Stimulated activated CD8-positive, alpha-beta memory T cell treated with anti-CD3 and anti-CD28 coated beads, Interleukin-4, amount 100 ng/mL, for 48 hours (primary cell): ENCODE measurements around the gene CLC.
"Not testable (repeated sequence)": the region's sequence is repeated elsewhere in the genome, so short reads cannot be mapped to it uniquely, and the experiment has no call there.

ENCODE experiments used
- DNase-seq: peaks from one replicate; pipeline ENCODE4 v3.0.0-alpha.2; 2020

Gene CLC

DNA sequence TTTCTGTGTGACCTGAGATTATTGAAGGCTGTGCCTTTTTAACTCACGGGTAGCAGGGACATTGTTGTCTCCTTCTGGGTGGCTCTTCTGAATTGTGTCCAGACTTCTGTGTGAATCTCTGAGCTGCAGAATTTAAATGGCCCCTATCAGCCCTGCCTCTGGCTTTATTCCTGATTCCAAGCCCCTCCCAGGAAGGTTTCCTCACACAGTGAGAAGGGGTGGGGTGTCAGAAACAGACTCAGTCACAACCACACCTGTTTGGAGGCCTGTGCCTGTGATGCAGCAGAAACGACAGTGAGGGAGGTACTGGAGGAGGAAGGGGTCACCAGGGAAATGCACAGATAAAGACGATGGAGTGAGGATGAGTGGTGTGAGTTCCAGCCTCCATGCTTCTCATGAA lies at the start of gene CLC:
TSS of gene CLC (minus strand) at position 139 of the 400 bp plus-strand sequence. CDS start at position 62, 77 bp downstream.
- DNase-seq, result no peak

DNA sequence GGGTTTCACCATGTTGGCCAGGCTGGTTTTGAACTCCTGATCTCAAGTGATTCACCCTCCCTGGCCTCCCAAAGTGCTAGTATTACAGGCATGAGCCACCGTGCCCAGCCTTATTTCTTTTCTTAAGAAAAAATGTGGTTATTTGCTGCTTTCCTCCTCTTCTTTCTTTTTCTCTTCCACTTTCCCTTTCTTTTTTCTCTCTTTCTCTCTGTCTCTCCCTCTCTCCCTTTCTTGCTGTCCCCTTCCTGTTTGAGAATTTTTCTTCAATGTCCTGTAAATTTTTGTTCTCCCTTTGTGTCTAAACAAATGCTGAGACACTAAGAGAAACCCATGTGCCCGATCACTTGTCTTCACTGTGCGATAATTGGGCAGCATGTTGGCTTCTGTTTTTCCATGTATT lies 43.1 kb upstream of the CLC start:
- no peak for DNase-seq

DNA sequence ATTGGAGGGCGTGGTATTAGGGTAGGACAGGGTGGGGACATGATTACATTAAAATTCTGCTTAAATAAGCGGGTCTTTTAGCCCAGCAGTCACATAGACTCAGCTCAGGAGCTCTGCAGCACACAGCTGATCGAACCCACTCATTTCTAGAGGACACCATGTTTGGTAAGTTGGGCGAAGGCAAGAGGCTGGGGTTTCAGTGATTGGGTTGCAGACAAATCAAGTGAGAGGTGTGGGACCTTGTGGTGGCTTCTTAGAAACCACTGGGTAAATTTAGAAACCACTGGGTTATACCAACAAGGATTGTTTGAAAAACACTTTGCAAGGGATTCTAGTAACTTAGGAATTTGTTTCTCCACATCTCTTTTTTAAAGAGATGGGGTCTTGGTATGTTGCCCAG lies 40.9 kb upstream of the CLC start, which contains the start of gene LEUTX:
TSS of gene LEUTX (plus strand) at position 92 of the 400 bp plus-strand sequence. CDS start at position 159, 67 bp downstream.
- peak; percentile 35 for DNase-seq

DNA sequence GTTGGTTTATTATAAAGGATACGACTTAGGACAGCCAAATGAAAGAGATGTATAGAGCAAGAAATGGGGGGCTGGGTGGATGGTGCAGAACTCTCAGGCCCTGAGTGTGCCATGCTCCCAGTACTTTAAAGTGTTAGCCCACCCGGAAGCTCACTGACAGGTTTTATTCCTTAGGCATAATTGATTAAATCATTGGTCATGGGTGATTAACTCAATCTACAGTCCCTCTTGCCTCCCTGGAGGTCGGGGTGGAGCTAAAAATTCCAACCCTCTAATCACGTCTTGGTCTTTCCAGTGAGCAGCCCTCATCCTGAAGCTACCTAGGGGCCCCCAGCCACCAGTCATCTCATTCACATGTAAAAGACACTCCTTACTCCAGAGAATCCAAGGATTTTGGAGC lies 31.0 kb upstream of the CLC start:
- no peak for DNase-seq

DNA sequence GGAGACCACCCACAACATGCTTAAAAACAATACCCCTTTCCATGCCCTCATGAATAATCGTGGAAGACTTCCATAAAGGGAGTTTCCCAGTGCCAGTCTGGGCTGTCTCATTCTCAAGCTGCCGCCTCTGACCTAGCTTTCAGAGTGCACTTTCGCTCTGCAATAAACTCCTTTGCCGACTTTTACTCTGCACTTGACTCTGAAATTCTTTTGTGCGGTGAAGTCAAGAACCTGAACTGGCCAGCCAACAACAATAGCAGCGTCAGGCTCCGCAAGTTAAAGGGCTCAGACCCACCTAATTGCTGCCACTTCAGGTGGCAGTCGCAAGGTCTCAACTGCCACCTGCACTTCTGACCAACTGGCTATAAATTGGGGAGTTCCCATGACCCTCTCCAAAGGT lies 30.5 kb upstream of the CLC start:
- no peak for DNase-seq

DNA sequence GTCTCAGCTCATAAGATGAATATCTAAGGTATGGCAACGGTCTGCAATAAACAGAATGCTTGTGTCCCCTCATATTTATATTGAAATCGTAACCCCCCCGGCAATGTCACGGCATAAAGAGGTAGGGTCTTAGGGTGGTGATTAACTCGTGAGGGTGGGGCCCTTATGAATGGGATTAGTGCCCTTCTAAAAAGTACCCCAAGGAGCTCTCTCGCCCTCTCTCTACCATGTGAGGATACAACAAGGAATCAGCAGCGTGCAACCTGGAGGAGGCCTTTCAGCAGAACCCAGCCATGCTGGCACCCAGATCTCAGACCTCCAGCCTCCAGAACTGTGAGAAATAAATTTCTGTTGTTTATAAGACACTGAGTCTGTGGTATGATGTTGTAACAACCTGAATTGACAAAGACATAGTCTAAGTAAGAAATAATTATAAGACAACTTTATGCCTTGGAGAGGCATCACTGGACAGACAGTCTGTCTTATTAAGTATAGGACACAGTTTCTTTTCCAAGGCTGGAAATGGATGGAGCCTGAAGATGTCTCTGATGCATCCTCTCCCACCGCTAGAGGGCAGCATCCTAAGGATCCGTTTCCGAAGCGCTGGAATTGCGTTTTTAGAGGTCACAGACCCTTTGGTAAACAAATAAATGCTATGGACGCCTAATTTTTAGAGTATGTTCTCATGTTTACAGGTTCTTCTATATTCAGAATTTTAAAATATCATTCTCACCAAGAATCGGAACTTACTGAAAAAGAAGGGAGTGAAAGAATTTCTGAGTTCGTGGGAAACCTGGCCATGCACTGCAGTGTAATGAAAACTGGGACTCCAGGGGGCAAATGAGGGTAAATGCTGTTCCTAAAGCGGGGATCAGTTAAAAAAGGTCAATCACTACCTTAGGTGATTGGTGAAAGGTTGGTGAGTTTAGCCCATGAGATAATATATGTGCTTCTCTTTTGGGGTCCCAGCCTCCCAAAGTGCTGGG lies 27.6 kb upstream of the CLC start:
- DNase-seq, result peak; percentile 66

DNA sequence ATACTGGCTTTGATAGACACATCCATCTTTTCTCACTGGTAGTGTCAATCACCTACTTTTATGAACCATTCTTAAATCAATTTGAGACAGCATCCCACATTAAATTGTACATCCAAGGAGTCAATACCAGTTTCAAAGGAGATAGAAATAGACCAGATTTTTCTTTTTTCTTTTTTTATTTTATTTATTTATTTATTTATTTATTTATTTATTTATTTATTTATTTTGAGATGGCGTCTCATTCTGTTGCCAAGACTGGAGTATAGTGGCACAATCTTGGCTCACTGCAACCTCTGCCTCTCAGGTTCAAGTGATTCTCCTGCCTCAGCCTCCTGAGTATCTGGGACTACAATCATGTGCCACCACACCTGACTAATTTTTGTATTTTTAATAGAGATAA lies 24.0 kb upstream of the CLC start:
- DNase-seq, result not testable (repeated sequence)

DNA sequence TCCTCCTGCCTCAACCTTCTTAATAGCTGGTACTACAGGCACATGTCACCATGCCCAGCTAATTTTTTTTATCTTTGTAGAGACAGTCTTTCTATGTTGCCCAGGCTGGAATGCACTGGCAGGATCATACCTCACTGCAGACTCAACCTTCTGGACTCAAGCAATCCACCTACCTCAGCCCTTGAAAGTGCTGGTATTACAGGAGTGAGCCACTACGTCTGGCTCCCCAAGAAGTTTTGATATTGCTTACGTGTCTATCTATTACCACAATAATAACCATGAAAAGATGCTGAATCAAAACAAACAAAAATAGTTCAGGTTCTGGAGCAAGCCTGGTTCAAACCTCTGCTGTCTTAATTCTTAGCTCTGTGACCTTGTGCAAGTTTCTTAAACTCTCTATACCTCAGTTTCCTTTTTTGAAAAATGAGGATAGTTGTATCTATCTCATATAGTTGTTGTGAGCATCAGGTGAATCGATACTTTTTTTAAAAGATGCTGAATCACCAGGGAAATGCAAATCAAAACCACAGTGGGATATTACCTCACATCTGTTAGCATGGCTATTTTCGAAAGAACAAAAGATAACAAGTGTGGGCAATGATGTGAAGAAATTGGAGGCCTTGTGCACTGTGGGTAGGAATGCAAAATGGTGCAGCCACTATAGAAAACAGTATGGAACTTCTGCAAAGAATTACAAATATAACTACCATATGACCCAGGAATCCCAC lies 21.8 kb upstream of the CLC start:
- DNase-seq, result no peak

DNA sequence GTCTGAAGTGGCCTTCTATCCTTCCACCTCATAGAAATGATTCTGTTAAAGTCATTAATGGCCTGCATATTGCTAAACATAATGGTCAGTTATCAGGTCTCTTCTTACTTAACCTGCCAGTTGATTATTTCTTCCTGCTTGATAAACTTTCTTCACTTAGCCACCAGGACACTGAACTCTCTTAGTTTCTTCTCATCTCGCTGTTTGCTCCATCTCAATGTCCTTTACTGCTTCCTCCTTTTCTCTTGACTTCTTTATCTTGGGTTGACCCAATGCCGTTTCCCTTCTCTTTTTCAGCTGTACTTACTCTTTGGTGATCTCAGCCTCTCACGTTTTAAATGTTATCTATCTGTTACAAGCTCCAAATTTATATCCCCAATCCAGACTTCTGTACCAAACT lies 17.1 kb upstream of the CLC start:
- DNase-seq, result no peak

DNA sequence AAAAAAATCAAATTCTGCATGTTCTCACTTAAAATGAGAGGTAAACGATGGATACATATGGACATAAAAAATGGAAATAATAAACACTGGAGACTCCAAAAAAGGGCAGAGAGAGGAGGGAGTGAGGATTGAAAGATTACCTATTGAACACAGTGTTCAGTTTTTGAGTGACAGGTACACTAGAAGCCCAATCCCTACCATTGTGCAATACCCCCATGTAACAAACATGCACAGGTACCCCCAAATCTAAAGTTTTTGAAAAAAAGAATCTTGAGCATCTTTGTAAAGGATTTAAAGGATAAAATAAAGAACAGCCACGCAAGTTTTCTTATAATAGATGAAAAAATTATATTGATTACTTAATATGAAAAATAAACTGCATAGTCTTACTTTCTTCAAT lies 16.7 kb upstream of the CLC start:
- DNase-seq, result no peak

DNA sequence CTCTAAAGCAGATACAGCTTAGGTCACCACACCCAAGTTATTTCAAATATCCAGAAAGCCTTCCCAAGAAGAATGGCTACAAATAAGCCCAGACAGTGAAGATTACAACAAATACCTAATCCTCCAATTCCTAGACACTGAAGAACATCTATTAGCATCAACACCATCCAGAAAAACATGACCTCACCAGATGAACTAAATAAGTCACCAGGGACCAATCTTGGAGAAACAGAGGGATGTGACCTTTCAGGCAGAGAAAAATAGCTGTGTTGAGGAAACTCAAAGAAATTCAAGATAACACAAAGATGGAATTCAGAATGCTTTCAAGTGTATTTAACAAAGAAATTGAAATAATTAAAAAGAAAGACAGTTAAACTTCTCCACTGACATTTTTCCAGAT lies 15.0 kb upstream of the CLC start:
- DNase-seq, result no peak

DNA sequence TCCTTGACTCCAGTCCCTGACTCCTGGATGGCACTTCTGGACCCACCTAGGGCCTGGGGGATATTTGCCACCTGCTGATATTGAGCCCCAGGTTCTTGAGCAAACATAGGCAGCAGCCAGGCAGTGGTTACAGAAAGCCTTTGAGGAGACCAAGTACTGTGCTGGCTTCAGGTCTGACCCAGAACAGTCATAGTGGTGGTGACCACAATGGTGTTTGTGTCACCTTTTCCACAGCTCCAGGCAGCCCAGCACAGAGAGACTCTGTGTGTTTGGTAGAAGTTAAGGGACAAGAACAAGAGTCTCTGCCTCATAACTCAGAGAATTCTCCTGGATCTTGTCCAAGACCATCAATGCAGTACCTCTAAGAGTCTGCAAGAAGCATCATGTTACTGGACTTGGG lies 14.6 kb upstream of the CLC start:
- DNase-seq, result peak; percentile 42

DNA sequence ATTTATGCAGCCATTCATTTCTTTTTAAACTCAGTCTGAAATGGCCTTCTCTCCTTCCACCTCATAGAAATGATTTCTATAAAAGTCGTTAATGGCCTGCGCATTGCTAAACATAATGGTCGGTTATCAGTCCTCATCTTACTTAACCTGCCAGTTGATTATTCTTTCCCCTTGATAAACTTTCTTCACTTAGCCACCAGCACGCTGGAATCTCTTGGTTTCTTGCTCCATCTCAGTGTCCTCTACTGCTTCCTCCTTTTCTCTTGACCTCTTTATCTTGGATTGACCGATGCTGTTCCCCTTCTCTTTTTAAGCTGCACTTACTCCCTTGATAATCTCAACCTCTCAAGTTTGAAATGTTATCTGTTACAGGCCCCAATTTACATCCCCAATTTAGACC lies 12.2 kb upstream of the CLC start:
- DNase-seq, result no peak

DNA sequence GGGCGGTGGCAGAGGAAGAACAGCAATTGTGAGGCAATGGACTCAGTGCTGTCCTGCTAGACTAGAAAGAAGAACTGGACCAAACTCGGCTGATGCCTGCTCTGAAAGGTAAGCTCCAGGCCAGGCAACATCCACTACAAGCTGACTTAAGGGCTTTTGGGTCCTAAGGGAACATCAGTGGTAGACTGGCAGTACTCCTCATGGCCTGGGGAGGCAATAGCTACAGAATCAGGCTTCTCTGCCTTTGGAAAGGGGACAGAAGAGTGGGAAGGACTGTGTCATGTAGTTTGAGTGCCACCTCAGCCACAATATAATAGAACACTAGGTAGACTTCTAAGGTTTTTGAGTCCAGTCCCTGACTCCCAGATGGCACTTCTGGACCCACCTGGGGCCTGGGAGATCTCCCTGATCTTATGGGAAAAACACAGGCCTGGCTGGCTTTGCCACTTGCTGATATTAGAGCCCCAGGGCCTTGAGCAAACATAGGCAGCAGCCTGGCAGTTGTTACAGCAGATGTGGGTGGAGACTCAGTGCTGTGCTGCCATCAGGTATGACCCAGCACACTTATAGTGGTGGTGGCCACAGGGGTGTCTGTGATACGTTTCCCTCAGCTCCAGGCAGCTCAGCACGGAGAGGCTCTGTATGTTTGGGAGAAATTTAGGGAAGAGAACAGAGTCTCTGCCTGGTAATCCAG lies 9.2 kb upstream of the CLC start:
- DNase-seq, result no peak

DNA sequence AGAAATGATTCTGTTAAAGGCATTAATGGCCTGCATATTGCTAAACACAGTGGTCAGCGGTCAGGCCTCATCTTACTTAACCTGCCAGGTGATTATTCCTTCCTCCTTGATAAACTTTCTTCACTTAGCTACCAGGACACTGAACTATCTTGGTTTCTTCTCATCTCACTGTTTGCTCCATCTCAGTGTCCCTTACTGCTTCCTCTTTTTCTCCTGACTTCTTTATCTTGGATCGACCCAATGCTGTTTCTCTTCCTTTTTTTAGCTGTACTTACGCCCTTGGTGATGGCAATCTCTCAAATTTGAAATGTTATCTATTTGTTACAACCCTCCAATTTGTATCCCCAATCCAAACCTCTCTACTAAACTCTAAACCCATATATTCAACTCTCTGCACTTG lies 7.8 kb upstream of the CLC start:
- no peak for DNase-seq

DNA sequence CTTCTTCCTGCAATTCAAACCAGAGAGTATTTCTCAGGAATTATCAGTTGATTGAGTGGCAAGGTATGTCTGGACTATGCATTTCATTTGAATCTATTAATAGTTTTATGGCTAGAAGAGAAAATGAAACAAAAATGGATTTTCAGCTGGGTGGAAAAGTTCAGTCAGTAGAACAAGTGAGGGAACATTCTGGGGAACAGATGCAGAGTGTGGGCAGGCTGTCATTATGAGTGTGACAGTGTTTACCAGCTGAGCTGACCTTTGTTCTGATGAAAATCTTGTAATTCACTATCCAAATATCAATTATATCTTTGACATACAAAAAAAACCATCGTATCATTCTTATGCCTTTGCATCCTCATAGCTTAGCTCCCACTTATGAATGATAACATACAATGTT lies 2.6 kb upstream of the CLC start:
- no peak for DNase-seq

DNA sequence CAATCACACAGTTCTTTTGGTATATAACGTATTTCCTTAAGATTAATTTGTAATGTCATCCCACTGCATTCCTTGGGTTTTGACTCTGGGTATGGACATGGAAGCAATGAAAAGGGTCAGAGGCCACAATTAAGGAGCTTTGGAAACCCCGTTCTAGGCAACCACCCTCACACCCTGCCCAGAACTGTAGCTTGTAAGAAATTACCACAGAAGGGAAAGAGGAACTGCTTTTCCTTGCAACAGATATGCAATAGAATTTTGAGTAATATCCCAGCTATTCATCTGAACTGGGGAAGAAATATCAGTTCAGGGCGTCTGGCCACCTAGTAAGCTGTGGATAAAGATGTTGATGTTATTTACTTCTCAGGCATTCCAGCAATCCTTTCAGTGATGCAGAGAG lies 985 bp upstream of the CLC start:
- no peak for DNase-seq

DNA sequence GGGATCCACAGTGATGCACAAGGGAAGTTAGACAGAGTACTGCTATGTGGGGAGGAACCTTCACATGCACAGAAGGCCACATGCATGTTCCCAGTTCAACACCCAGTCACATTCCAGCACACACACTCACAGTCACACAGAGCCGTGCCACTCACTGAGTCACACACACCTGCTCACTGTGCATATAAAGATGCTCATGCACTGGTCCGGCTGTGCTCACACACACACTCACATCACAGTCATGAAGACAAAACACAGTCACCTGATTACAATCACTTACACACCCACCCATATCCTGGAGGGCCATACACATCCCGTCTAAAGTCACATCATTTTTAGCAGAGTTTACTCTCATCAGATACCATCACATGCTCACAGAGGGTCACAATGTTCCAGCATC lies 478 bp downstream of the CLC start:
- DNase-seq, result no peak

DNA sequence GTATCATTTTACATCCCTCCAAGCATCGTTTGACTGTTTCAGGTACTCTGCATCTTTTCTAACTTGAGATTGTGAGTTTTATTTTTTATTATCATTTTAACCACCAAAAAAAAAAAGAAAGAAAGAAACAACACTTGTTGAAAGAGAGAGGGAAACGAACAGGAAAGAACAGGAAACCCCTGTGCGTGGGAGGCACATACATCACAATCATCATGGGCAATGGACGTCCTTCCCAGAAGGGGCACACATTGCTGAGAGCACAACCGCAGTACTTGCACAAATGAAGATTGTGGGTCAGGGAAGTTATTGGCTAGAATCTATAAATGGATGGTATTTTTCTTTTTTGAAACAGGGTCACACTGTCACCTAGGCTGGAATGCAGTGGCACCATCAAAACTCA lies 1.7 kb downstream of the CLC start:
- no peak for DNase-seq

DNA sequence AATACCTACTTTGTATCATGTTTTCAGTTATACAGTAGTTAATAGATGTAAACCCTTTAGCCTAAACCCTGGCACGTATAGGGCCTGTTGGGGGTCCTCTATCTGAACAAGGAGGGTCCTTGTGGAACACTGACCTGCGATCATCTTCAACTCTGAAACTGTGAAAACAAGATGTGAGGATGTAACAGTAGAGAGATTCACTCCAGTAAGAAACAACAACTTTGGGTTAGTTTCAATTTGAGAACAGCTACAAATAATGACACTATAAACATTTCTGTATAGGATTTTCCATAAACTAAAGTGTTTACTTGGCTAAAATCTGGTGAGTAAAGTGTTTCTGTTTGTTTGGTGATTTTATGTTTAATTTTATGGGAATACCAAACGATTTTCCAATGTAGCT lies 2.1 kb downstream of the CLC start:
- DNase-seq, result no peak

DNA sequence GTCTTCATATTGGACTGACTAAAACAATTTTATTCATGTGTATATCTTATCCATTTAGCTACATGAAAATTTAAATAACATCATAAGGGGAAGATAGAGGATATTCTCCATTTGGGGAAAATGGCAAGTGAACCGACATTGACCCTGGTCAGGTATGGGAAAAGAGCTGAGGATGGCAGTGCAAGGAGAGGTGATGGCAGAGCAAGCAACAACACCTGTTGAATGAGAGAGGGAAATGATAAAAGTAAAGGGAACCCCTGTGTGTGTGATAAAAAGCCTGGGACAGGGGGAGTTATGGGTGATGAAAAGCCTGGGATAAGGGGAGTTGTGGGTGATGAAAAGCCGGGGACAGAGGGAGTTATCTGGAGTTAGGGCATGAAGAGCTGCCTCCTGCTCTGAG lies 4.0 kb downstream of the CLC start:
- no peak for DNase-seq

DNA sequence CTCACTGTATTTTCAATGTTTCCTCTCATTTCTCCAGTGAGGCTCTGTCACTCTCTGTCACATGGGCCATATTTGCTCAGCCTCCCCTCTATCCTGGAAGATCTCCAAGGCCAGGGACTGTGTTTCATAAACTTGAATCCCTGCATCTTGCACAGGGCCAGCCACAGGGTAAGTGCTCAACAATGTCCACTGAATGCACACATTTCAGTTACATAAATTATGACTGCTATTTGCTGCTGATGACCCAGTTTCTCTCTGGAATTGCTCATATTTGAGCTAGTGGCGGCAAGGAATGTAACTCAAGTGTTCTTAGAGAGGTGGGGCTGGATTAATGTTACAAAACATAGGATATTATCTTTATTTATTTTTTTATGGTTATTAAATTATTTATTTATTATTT lies 6.1 kb downstream of the CLC start:
- no peak for DNase-seq

DNA sequence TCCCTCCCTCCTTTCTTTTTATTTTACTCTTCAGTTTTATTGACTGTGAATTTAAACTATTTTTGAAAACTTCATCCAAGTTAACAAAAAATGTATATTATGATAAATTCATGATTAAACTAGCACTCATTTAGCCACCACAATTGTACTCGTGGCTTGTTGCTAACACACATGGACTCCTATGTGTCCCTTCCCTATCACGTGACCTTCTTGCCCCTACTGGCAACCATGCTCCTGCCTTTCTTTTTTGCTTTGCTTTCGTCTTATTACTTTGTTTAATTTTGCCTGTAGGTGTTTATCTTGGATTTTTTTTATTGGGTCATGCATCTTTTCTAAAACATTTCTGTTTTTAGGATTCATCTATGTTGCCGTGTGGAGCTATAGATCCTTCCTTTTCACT lies 8.2 kb downstream of the CLC start:
- no peak for DNase-seq

DNA sequence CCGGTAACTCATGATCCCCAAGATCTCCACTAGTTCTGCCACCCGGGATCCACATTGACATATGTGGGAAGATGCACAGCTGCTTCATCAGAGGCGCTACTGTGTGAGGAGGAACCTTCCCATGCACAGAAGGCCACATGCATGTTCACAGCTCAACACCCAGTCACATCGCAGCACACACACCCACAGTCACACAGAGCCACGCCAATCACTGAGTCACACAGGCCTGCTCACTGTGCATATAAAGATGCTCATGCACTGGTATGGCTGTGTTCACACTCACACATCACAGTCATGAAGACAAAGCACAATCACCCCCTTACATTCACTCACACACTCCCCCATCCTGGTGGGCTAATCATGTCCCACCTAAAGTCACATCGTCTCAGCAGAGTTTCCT lies 9.8 kb downstream of the CLC start:
- DNase-seq, result no peak
